WI38 (cell line): ENCODE measurements around the gene MRGPRD.

Experiments
- H3K4me3 ChIP-seq: 2 replicates; pipeline ENCODE4 v1.5.1; 2011; ENCODE audit warnings: low read depth, mild to moderate bottlenecking, control low read depth, low read length
- TF ChIP-seq, protein P1 (sequence below): IDR thresholded peaks from 2 replicates; pipeline ENCODE4 v1.5.1; 2012; ENCODE audit warnings: low read depth, mild to moderate bottlenecking, control low read depth, low read length

MRGPRD gene

DNA sequence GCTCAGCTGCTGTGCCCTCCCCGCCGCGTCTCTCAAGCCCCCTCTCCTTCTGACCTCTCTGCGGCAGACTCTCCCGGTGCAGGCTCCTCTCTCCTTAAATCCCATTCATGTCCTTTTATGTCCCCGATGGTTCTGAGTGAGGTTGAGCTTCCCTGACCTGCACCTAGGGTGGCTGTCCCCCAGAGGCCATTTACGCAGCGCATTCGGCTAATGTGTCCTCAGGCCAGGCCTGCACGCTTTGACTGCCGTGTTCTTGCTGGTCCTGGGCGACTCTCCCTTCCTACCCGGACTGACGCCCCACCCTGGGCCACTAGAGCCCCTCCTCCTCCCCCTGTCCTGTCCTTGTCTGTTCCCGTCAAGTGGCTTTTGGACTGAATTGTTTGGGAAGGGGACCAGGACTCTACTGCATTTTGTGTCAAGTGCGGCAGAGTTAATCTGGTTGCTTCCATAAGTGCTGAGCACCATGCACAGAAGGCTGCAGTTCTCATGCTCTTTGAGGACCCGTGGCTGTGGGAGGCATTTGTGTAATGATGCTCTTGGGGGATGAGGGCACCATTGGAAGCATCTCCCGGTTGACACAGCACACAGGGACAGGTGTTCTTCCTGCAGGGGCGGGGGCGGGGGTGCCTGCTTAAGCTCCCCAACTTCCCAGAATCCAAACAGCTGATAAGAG lies 40.0 kb downstream of the MRGPRD start:
- TF ChIP-seq, protein P1, sequence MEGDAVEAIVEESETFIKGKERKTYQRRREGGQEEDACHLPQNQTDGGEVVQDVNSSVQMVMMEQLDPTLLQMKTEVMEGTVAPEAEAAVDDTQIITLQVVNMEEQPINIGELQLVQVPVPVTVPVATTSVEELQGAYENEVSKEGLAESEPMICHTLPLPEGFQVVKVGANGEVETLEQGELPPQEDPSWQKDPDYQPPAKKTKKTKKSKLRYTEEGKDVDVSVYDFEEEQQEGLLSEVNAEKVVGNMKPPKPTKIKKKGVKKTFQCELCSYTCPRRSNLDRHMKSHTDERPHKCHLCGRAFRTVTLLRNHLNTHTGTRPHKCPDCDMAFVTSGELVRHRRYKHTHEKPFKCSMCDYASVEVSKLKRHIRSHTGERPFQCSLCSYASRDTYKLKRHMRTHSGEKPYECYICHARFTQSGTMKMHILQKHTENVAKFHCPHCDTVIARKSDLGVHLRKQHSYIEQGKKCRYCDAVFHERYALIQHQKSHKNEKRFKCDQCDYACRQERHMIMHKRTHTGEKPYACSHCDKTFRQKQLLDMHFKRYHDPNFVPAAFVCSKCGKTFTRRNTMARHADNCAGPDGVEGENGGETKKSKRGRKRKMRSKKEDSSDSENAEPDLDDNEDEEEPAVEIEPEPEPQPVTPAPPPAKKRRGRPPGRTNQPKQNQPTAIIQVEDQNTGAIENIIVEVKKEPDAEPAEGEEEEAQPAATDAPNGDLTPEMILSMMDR, result no peak

DNA sequence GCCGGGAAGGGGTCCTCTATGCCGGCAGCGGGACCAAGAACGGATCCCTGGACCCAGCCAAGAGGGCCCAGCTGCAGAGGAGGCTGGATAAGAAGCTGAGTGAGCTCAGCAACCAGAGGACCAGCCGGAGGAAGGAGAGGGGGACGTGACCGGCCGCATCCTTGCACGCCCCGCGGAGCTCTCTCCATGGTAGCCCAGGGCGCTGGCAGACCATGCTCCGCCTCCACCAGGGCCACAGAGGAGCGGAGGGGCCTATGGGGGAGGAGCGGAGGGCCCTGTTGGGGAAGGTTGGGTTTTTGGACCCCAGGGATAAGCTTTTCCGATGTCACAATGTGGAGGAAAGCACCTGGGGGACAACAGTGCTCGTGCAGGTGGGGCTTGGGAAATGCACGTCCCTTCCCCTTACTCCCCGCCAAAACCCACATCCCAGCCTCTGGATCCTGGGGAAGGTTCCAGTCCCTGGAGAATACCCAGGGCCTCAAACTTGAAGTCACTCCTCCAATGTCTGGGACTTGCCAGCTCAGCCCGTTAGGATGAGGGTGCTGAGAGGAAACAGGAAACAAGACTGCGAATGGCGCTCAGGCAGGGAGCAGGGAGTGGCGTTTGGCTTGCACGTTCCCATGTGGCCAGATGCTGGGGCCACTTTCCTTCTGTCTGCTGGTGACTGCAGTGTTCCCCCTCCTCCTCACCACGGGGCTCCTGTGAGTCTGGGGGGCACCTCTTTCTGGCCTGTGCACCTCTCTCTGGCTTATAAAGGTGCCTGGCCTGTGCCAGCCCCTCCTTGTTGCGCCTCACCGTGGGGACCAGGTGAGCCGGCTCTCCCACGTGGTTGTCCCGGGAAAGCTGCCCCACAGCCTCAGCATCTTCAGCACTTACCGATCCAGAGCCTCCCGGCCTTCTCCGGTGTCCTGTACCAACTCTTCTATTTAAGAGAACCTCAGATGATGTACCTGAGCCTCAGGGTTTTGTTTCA lies 40.9 kb downstream of the MRGPRD start:
- TF ChIP-seq, protein P1, result no peak
- H3K4me3 ChIP-seq, result no peak overlapping the region

More for the DNA sequence above, 40.0 kb downstream of the MRGPRD start:
- no peak overlapping the region for H3K4me3 ChIP-seq

DNA sequence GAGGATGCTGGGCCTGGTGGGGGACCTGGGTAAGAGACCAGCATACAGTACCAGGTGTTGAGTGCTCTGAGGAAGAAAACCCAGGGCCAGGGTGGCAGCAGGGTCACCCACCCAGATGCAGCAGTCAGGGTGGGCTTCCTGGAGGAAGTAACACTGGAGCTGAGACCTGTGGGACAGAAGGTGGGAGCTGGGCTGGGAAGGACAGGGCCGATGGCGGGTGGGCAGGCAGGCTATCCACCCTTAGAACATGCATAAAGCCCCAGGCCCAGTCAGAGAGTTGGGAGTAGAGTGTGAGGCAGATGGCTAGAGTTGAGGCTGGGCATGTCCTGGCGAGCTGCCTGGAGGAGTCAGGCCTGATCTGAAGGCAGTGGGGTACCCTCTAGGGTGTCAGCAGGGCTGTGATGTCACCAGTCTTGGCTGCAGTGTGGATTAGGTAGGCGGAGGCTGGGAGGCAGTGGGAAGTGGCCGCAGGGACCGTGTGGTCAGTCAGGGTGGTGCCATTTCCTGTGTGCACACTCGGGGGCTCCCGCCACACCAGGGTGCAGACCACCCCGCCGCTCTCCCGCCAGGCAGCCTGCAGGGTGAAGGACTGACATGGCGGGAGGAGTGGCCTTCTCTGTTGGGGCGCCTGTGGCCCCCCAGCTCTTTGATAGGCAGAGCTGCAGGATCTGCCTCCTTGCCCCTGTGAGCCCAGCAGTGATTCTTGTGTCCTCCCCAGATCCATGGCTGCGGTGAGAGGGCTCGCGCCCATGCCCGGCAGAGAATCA lies 41.8 kb downstream of the MRGPRD start:
- H3K4me3 ChIP-seq, result no peak overlapping the region

DNA sequence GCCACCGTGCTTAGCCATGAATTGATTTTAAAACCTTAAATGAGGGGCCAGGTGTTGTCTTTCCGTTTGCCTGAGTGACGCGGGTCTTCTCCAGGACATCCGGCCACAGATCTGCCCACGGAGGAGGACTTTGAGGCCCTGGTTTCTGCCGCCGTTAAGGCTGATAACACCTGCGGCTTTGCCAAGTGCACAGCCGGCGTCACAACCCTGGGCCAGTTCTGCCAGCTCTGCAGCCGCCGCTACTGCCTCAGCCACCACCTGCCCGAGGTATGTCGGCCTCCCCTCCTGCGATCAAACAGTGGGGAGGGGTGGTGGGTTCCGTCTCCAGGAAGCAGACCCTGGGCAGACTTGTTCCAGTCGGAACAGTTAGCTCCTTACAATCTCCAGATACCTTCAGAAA lies 42.7 kb downstream of the MRGPRD start:
- TF ChIP-seq, protein P1, result no peak

More for the DNA sequence above, 41.8 kb downstream of the MRGPRD start:
- TF ChIP-seq, protein P1, result no peak

DNA sequence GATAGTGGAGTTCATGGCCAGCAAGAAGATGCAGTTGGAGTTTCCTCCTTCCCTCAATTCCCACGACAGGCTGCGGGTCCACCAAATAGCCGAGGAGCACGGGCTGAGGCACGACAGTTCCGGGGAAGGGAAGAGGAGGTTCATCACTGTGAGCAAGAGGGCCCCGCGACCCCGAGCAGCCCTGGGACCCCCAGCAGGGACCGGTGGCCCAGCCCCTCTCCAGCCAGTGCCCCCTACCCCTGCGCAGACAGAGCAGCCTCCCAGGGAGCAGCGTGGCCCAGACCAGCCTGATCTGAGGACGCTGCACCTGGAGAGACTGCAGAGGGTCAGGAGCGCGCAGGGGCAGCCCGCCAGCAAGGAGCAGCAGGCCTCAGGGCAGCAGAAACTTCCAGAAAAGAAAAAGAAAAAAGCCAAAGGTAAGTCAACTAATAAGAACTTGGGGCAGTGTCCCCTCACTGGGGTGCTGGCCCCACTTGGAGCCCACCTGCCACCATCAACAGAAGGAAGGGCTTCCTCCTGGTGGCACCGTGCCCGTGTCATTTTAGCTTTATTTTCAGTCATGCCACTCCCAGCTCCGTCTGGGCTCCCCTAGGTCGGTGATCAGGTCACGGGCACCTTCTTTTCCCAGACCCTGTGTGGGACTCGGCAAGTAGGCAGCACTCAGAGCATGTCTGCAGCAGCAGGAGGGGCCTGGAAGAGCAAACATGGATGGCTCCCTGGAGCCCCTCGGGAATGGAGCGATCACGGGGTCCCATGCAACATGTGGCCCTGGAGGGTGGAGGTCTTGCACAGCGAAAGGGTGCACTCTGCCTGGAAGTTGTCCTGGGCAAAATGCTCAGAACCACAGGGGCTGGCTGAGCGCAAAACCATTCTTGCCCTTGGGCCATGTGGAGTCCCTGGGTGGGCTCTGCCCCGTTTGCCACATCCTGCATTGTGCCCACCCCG lies 43.8 kb downstream of the MRGPRD start:
- H3K4me3 ChIP-seq, result no peak overlapping the region
- TF ChIP-seq, protein P1, result no peak

More for the DNA sequence above, 42.7 kb downstream of the MRGPRD start:
- H3K4me3 ChIP-seq, result no peak overlapping the region

DNA sequence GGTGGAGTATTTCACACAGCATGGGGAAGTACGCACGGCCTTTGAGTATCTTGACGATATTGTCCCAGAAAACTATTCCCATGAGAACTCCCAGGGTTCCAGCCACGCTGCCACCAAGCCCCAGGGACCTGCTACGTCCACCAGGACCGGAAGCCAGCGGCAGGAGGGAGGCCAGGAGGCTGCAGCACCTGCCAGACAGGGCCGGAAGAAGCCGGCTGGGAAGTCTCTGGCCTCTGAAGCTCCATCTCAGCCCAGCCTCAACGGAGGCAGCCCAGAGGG lies 44.5 kb downstream of the MRGPRD start:
- TF ChIP-seq, protein P1, result no peak
- H3K4me3 ChIP-seq, result no peak overlapping the region
